Measurements from ENCODE around the gene MEX3C.

Gene MEX3C

GRCh38 chr18:51191128-51191717 is 6.3 kb downstream of the MEX3C start:
- DNase-seq (ENCODE audit: low read depth in 2 of 2), result no peak

- no peak for DNase-seq (ENCODE audit: low read depth in 2 of 2)
These were observed 7.5 kb downstream of the MEX3C start for GRCh38 chr18:51190000-51190399.

GRCh38 chr18:51188024-51188701 is 9.3 kb downstream of the MEX3C start:
- DNase-seq (ENCODE audit: low read depth in 2 of 2), result no peak

GRCh38 chr18:51185075-51185474 is 12.4 kb downstream of the MEX3C start:
- no peak for DNase-seq (ENCODE audit: low read depth in 2 of 2)

GRCh38 chr18:51184091-51184457 is 13.4 kb downstream of the MEX3C start:
- DNase-seq (ENCODE audit: low read depth in 2 of 2), result no peak

- DNase-seq (ENCODE audit: low read depth in 2 of 2), result no peak
These were observed 13.9 kb downstream of the MEX3C start for GRCh38 chr18:51183372-51184090.

- DNase-seq (ENCODE audit: low read depth in 2 of 2), result no peak
These were observed 14.7 kb downstream of the MEX3C start for GRCh38 chr18:51182824-51183223.

- DNase-seq (ENCODE audit: low read depth in 2 of 2), result no peak
These were observed 25.7 kb downstream of the MEX3C start for GRCh38 chr18:51171625-51172259.

GRCh38 chr18:51171223-51171622 is 26.3 kb downstream of the MEX3C start:
- DNase-seq (ENCODE audit: low read depth in 2 of 2), result no peak

- DNase-seq (ENCODE audit: low read depth in 2 of 2), result no peak
These were observed 26.8 kb downstream of the MEX3C start for GRCh38 chr18:51170664-51171063.

- DNase-seq (ENCODE audit: low read depth in 2 of 2), result no peak
These were observed 27.8 kb downstream of the MEX3C start for GRCh38 chr18:51169731-51170130.

GRCh38 chr18:51168960-51169662 is 28.4 kb downstream of the MEX3C start:
- DNase-seq (ENCODE audit: low read depth in 2 of 2), result no peak

- DNase-seq (ENCODE audit: low read depth in 2 of 2), result no peak
These were observed 29.3 kb downstream of the MEX3C start for GRCh38 chr18:51168026-51168742.

- no peak for DNase-seq (ENCODE audit: low read depth in 2 of 2)
These were observed 32.2 kb downstream of the MEX3C start for GRCh38 chr18:51165296-51165695.

GRCh38 chr18:51164761-51165281 is 32.7 kb downstream of the MEX3C start:
- no peak for DNase-seq (ENCODE audit: low read depth in 2 of 2)

- DNase-seq (ENCODE audit: low read depth in 2 of 2), result no peak
These were observed 33.1 kb downstream of the MEX3C start for GRCh38 chr18:51164342-51164741.

GRCh38 chr18:51163543-51163942 is 33.9 kb downstream of the MEX3C start:
- DNase-seq (ENCODE audit: low read depth in 2 of 2), result no peak

GRCh38 chr18:51162617-51163016 is 34.9 kb downstream of the MEX3C start:
- no peak for DNase-seq (ENCODE audit: low read depth in 2 of 2)

GRCh38 chr18:51160646-51161045 is 36.8 kb downstream of the MEX3C start:
- DNase-seq (ENCODE audit: low read depth in 2 of 2), result no peak

- DNase-seq (ENCODE audit: low read depth in 2 of 2), result no peak
These were observed 40.3 kb downstream of the MEX3C start for GRCh38 chr18:51157215-51157614.

- no peak for DNase-seq (ENCODE audit: low read depth in 2 of 2)
These were observed 42.9 kb downstream of the MEX3C start for GRCh38 chr18:51154431-51155063.

Measured in stimulated activated CD4-positive, alpha-beta T cell treated with anti-CD3 and anti-CD28 coated beads, Interleukin-15, amount 100 ng/mL, for 48 hours (primary cell).